Duodenal mucosa (tissue), 2 donors: ENCODE data around the gene E2F4.

Source experiments
- H3K27ac ChIP-seq: one replicate; pipeline ENCODE4 v1.7.0; 2013; ENCODE audit warnings: low read depth, low read length
- H3K27me3 ChIP-seq, 2 donors: one replicate each; pipeline ENCODE4 v1.7.0; 2013; ENCODE audit warnings: low read length in 2 of 2, control low read depth in 1 of 2; ENCODE audit not compliant: insufficient read depth in 2 of 2, control insufficient read depth in 1 of 2
- H3K36me3 ChIP-seq, 2 donors: one replicate each; pipeline ENCODE4 v1.7.0; 2013; ENCODE audit warnings: low read length in 2 of 2, control low read depth in 1 of 2; ENCODE audit not compliant: insufficient read depth in 2 of 2, control insufficient read depth in 1 of 2
- H3K4me1 ChIP-seq, 2 donors: one replicate each; pipeline ENCODE4 v1.7.0; 2013; ENCODE audit warnings: low read length in 2 of 2, control low read depth in 1 of 2; ENCODE audit not compliant: insufficient read depth in 2 of 2, control insufficient read depth in 1 of 2
- H3K4me3 ChIP-seq, 2 donors: one replicate each; pipeline ENCODE4 v1.7.0; 2013; ENCODE audit warnings: low read length in 2 of 2, low read depth in 1 of 2
- H3K9ac ChIP-seq, 2 donors: one replicate each; pipeline ENCODE4 v1.7.0; 2013; ENCODE audit warnings: low read length in 2 of 2, low read depth in 1 of 2
- H3K9me3 ChIP-seq, 2 donors: one replicate each; pipeline ENCODE4 v1.7.0; 2013; ENCODE audit warnings: low read length in 2 of 2, control low read depth in 1 of 2; ENCODE audit not compliant: control insufficient read depth in 1 of 2

The E2F4 gene

DNA sequence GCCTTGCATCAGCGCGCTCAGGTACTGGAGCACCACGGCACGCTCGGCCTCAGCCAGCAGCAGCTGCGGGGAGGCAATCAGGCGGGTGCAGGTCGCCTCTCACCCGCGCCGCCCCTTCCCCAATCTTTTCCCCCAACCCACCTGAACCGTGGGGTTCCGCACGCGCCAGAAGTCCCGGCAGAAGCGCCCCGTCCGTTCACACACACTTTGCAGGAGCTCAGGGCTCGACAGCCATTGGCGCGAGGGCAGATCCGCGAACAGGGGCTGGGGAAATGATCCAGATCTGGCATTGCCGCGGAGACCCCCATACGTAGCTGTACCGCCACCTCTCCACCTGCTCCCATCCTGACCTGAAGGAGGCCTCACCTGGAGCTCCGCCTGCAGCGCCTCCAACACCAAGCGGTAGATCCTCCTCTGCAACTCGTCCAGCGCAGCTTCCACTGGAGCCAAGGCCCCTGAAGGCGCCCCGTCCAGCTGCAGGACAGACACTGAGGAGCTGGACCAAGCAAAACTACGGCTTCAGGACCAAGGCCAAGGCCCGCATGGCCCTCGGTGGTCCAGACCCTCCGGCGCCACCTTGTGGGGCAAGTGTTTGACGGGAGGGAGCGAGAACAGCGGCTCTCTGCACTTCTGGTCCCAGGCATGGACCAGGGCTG is 6.8 kb upstream of the E2F4 start:
- Histone ChIP-seq H3K4me3 (peak overlapping the region; percentile 71 to 82), H3K4me1 (peaks cover 26 to 32% of the 10 kb centered on the region in 2 donors)

DNA sequence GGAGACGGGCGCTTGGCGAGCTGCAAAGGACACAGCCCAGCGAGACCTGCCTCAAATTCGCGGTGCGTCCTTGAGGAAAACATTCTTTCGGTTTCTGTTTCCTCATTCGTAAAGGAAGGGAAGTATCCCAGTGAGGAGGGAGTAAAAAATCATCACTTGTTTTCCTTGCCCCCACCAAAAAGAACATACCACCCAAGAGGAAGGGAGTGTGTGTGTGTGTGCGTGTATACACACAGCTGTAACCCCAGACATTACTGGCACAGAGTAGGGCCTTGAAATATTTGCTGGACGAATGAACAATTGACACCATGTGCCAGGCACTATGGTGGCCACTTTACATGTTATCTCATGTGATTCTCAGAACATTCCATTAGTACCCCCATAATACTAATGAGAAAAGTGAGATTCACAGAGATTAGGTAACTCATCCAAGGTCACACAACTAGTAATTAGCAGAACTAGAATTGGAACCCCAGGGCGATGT is 6.3 kb upstream of the E2F4 start:
- H3K4me1 ChIP-seq, result peaks cover 26 to 32% of the 10 kb centered on the region in 2 donors

More for the DNA sequence above, 6.8 kb upstream of the E2F4 start:
- Histone ChIP-seq H3K9me3 (no peaks in the 10 kb centered on the region), H3K27ac (no peak overlapping the region), H3K27me3 (no peaks in the 10 kb centered on the region), H3K9ac (no peak overlapping the region), H3K36me3 (no peaks in the 10 kb centered on the region)

GRCh38 chr16:67186550-67186950 is 5.4 kb upstream of the E2F4 start:
- Histone ChIP-seq H3K9ac (no peak overlapping the region), H3K4me3 (no peak overlapping the region), H3K4me1 (peaks cover 27 to 29% of the 10 kb centered on the region in 2 donors), H3K36me3 (no peaks in the 10 kb centered on the region), H3K27ac (no peak overlapping the region), H3K27me3 (no peaks in the 10 kb centered on the region), H3K9me3 (no peaks in the 10 kb centered on the region)

More for the DNA sequence above, 6.3 kb upstream of the E2F4 start:
- H3K27ac ChIP-seq, result no peak overlapping the region
- no peak overlapping the region for H3K9ac ChIP-seq
- H3K4me3 ChIP-seq, result peak overlapping the region; percentile 71 to 82
- no peaks in the 10 kb centered on the region for H3K36me3 ChIP-seq
- H3K27me3 ChIP-seq, result no peaks in the 10 kb centered on the region
- H3K9me3 ChIP-seq, result no peaks in the 10 kb centered on the region

- Histone ChIP-seq H3K27me3 (no peaks in the 10 kb centered on the region), H3K36me3 (no peaks in the 10 kb centered on the region), H3K4me1 (peaks cover 27 to 31% of the 10 kb centered on the region in 2 donors), H3K4me3 (no peak overlapping the region), H3K9me3 (no peaks in the 10 kb centered on the region), H3K27ac (no peak overlapping the region), H3K9ac (no peak overlapping the region)
Observed at GRCh38 chr16:67187175-67187890, 4.6 kb upstream of the E2F4 start.

DNA sequence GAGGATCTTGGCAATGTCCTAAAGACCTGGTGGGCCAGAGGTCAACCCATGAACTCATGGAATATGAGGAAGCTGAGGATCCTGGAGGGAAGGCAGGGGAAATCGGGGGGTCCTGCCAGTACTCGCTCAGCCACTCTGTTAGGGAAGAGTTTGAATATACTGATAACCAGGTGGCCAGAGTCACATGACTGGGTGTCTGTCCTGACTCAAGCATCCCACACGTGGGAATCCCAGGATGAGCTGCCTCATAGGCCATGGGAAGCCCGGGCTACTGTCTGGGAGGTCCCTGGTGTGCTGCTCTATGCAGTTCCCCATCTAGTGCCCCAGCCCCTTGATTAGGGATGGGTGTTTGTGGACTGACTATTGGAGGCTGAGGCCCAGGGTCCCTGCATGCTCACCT is 3.6 kb upstream of the E2F4 start:
- Histone ChIP-seq H3K27ac (no peak overlapping the region), H3K9ac (no peak overlapping the region), H3K27me3 (no peaks in the 10 kb centered on the region), H3K4me1 (peaks cover 27 to 34% of the 10 kb centered on the region in 2 donors), H3K36me3 (peaks cover 2% of the 10 kb centered on the region in 2 donors), H3K4me3 (no peak overlapping the region), H3K9me3 (no peaks in the 10 kb centered on the region)

DNA sequence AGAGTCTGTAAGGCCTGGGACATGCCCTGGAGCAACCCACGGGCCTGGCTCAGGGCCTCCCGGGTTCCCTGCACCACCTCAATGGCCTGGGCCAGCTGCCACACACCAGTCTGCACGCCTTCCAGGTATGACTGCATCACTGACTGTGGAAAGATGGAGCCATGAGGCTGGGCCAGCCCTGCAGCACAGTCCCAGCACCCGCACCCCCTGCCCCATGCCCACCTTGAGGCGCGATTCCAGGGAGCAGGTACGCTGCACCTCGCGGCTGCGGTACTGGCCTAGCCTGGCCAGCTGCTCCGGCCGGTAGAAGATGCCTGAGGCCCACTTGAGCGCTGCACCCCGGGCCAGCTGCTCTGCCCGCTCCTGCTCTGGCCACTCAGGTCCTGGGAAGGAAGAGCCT is 3.2 kb upstream of the E2F4 start:
- Histone ChIP-seq H3K4me3 (no peak overlapping the region), H3K27ac (no peak overlapping the region), H3K9me3 (no peaks in the 10 kb centered on the region), H3K27me3 (no peaks in the 10 kb centered on the region), H3K4me1 (peaks cover 30 to 39% of the 10 kb centered on the region in 2 donors), H3K36me3 (peaks cover 5 to 7% of the 10 kb centered on the region in 2 donors), H3K9ac (no peak overlapping the region)

- H3K27ac ChIP-seq, result no peak within 1 kb of the TSS
- H3K36me3 ChIP-seq, result peaks cover 17 to 19% of the 10 kb centered on the region in 2 donors
- H3K27me3 ChIP-seq, result no peaks in the 10 kb centered on the region
- H3K4me1 ChIP-seq, result peaks cover 27 to 40% of the 10 kb centered on the region in 2 donors
- no peaks in the 10 kb centered on the region for H3K9me3 ChIP-seq
- no peak within 1 kb of the TSS for H3K4me3 ChIP-seq
- no peak within 1 kb of the TSS for H3K9ac ChIP-seq
Observed at GRCh38 chr16:67190041-67190440, 1.9 kb upstream of the E2F4 start, which contains the start of gene EXOC3L1. Gene EXOC3L1, minus strand, starts transcription at chr16:67190136. Its CDS starts 460 bp downstream, at chr16:67189676.

DNA sequence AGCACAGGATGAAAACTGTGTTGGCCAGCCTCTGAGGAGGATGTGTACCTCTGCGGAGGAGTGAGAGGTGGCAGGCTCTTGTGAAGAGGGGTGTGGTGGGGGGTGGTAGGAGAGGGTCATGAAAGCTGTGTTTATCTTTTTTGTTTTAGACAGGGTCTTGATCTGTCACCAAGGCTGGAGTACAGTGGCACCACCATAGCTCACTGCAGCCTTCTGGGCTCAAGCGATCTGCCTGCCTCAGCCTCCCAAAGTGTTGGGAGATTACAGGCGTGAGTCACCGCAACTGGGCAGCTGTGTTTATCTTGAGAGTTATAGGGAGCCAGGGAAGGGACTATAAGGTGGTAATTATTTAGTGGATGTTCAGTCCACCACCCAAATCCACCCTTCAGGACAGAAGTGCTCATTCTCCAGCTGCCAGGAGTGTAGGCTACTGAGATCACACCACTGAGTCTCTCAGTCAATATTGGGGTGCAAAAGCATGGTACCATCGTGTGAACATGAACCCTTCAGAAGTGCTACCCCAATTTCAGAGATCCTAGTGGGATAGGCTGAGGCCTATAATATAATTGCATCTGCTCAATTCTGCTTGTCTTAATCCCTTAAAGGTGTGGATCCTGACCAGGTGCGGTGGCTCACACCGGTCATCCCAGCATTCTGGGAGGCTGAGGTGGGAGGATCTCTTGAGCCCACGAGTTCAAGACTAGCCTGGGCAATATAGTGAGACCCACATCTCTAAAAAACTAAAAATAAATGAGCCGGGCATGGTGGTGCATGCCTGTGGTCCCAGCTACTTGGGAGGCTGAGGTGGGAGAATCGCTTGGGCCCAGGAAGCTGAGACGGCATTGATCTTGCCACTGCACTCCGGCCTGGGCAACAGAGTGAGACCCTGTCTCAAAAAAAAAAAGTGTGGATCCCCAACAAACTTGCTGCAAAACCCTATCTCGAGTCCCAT is 1.2 kb upstream of the E2F4 start:
- H3K27ac ChIP-seq, result no peak overlapping the region
- no peak overlapping the region for H3K4me3 ChIP-seq
- H3K4me1 ChIP-seq, result peaks cover 21 to 33% of the 10 kb centered on the region in 2 donors
- H3K9ac ChIP-seq, result no peak overlapping the region
- peaks cover 23 to 26% of the 10 kb centered on the region in 2 donors for H3K36me3 ChIP-seq
- no peaks in the 10 kb centered on the region for H3K9me3 ChIP-seq
- H3K27me3 ChIP-seq, result no peaks in the 10 kb centered on the region

GRCh38 chr16:67191411-67191994 is 452 bp upstream of the E2F4 start:
- Histone ChIP-seq H3K27me3 (no peaks in the 10 kb centered on the region), H3K9me3 (no peaks in the 10 kb centered on the region), H3K27ac (no peak overlapping the region), H3K9ac (no peak overlapping the region), H3K36me3 (peaks cover 31 to 34% of the 10 kb centered on the region in 2 donors), H3K4me3 (peak overlapping the region; percentile 12 to 92), H3K4me1 (peaks cover 16 to 32% of the 10 kb centered on the region in 2 donors)
